HG03432 (cell line): ENCODE results near the gene SLC25A51.
"Not testable (repeated sequence)": the region's sequence is repeated elsewhere in the genome, so short reads cannot be mapped to it uniquely, and the experiment has no call there.

Experiments
- ATAC-seq: cut with Tn5 transposase; IDR thresholded peaks from one replicate; pipeline ENCODE4 v1.9.1; 2021; ENCODE audit warnings: mild to moderate bottlenecking, moderate library complexity; ENCODE audit not compliant: unreplicated experiment

The SLC25A51 gene

DNA sequence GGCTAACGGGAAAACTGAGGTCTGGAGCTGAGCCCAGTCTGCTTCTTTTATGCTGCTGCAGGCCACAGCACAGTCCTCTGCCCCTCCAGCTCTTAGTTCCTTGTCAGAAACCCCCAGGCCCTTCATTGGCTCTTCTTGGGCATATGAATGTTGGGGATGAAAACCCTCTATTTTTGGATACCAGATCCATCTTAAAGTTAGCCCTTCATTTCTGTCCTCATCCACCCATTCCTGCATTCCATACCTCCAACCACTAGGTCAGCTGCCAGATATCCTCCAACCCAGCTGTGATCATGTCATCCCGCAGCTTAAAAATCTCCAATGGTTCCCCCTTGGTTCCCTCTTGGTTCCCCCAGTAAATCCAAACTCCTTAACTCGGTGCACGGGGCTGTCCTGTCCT, 1.8 kb upstream of the SLC25A51 start:
- ATAC-seq: no peak

DNA sequence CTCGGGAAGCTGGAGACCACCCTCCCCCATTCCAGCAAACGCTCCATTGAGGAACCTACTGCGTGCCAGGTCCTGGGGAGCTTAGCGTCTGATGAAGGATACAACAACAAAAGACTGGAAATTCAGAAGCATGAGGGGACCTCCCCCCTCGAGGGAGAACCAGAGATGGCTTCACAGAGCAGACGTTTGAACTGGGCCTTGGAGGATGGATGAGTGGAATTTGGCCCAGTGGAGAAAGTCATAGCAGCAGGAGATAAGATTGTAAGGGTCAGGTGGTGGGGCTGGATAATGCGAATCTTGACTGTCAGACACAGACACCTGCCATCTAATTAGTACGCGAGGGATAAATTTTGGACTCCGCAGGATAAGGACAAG, 1.2 kb upstream of the SLC25A51 start:
- no peak for ATAC-seq

DNA sequence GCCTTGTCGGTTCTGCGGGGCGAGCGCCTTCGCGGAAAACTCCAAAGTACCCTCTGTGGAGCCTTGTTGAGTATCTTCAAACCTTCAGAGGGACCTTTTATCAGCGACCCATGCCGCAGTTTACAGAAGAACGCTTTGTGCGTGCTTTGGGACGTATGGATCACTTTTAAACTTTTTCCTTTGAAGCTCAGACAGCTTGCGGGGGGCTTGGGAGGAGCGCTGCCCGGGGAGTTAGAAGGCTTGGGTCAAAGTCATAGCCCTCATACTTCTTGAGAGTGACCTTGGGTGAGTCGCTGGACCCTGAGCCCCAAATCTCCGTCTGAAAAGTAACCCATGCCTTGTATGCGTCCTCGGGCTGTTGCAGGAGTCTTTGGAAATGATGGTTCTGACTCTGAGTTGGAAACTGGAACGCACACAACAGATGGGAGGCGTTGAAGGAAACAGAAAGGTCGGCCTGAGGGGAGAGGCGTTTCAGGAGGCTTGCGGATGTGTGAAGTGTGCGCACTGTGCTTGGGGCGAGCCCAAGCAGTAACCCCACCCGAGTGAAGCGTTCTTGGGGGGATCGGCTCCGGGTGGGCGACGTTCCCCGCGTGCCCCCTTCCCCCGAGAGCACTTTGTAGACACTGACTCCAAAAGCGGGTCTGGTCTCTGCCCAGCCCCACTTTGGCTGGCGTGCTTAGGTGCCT, 661 bp upstream of the SLC25A51 start:
- ATAC-seq: no peak

DNA sequence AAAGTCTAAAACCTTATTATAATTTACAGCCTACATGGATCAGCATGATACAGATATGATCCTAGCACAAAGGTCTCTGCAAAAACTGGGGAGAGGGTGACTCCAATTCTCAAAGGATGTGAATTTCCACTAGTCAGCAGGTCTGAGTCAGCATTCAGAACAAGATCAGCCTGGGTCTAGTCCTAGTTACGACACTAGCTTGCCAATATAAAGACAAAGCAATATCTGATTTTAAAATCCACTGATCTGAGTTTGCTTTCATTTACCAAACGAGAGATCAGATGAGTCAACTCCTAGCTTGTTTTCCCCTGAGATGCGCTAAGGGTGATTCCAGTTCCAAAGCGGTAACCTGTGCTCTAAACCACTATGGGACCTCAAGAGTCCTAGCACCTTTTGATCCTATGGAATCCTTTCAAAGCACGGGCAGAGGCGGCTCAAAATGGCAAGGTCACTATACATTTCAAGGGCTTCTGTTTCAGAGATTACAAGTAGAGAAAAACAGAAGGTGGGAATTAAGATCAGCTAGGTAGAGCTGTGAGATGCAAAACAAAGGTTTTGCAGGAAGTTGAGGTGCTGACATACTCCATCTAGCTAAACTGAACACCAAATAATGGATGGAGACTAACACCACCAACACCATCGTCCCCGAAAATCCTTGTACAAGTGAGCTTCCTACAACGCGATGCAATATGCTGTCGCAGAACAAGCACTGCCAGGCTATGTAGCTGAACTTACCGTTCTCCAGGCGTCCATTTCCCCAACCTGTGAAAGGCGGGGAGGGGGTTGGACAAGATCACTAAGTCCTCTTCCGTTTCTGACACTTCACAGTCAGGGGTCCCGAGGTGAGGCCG, 906 bp downstream of the SLC25A51 start:
- ATAC-seq: peak; percentile 10

DNA sequence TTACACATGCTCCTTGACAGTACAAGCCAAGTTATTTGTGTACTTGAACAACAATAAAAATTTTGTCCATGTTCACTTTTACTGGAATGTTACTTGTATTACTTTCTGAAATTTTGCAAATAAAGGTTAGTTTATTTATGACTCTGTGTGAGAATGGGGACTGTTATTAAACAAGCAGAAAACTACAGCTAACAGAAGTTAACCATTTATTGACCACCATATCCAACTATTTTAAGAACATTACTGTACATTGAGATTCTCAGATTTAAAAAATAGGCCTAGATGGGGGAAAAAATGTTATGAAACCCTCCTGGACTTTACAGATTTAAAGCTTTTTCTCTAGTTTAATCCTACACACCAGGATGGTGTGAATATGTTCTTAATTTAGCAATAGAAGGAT, 1.8 kb downstream of the SLC25A51 start:
- no peak for ATAC-seq

DNA sequence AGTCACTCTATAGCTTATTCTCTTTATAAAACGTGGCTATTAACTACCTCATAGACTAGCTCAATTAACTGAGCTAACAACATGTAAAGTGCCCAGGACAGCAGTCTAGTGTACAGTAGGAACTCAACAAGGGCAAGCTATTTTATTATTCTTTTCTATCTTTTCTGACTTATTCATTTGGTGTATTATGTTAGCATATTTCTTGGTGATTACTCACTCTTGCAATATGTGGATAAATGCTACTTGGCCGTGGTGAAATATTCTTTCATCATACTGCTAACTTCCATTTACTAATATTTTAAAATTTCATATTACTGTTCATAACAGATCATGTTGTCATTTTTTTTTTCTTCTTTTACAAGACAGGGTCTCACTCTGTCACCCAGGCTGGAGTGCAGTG, 4.9 kb downstream of the SLC25A51 start:
- ATAC-seq: no peak

DNA sequence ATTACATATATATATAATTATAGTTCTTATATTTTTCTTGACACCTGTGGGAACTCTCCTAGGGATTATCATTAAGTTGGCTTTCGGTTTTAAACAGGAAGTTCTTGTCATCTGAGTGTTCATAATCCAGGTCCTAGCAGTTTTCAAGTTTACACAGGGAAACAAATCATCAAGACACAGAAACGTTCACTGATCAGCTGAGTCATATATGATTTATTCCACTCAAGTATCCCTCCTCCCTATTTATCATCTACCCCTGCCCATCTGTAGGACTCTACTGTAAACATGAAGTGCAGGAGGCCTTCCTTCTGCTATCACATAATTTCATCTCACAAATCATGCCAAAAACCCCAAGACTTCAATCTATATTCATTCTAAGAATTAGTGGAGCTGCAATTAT, 6.3 kb downstream of the SLC25A51 start:
- no peak for ATAC-seq

DNA sequence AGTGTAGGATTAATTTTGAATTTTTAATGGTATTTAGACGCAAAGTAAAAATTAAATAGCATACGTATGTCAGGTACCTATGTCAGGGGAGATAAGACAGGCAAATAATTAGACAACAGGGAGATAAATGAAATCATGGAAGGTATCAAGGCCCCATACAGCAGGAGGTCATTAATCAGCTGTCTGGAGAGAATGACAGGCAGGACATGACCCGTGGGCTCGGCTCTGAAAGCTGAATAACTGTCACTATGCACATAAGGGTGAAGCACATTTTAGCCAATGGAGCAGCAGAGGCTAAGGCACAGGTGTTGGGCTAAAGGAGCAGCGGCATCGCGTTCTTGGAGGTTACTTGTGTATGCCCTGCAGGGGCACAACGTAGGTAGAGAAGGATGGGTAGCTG, 11.9 kb downstream of the SLC25A51 start:
- no peak for ATAC-seq

DNA sequence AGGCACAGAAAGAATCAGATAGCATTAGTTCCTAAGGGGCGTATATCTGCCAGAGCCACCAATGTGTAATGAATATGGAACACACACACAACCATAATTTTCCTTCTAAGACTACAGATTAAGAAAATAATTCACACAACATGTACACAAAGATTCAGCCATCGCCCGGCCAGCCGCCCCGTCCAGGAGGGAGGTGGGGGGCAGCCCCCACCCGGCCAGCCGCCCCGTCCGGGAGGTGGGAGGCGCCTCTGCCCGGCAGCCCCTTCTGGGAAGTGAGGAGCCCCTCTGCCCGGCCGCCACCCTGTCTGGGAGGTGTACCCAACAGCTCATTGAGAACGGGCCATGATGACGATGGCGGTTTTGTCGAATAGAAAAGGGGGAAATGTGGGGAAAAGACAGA, 12.9 kb downstream of the SLC25A51 start:
- ATAC-seq: not testable (repeated sequence)

DNA sequence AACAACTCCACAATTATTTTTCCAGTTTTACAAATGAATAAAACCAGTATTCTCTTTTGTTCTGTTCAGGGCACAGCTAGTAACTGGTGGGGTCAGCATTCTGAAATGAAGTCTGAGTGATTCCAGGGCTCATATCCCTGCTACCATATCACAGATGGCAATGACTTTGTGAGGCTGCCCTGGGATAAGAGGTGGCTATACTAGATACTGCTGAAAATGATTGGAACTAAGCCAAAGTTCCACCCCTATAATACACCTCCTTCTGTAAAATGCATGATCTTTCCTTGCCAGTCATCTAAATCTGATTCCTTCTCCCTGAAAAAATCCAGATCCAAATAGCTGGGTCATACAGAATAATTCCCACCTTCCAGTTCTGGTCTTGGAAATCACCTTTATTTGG, 14.4 kb downstream of the SLC25A51 start:
- no peak for ATAC-seq

DNA sequence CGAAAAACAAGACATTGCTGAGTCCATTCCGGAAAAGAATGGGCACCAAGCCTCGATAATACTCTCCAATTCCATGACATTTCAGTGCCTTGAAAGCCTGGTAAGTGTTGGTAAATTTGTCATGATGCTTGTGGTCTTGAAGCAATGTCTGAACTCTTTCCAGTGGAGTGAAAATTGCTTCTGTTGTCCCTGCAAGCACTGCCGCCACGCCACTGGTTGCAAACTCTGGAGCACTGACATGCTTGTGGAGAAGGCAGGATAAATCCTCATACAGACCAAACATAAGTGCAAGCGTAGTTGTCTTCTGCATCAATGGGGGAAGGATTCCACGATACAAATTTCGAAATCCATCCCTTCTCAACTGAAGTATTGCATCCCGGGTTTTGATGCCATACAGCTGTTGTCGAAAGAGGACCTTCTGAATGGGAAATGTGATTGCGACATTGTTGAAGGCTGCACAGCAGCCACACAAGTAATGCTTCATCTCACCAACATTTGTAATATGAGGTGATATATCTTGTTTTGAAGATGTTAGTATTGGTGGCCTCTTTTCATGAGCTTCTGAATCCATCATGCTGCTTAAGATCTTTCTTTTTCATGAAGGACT, 15.8 kb downstream of the SLC25A51 start:
- ATAC-seq: not testable (repeated sequence)

DNA sequence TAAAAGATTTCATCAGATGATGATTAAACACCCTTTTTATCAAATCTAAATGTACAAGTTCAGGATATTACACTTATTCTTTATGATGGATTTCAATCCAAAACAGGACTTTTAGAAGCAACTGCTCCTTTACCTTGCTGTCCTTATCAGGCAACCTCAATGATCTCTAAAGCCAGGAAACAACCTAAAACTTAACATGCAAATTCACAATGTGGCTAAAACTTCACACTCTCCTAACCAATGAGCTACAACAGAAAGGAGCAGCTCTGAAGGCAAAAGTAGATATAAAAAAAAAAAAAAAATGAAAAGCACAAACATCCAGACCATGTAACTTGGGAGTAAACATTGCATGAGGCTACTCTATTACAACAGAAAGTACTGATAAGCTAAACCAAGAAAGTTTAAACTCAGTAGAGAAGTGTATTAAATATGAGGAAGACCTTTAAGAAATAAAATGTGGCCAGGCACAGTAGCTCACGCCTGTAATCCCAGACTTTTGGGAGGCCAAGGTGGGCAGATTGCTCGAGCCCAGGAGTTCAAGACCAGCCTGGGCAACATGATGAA, 22.9 kb downstream of the SLC25A51 start:
- no peak for ATAC-seq

DNA sequence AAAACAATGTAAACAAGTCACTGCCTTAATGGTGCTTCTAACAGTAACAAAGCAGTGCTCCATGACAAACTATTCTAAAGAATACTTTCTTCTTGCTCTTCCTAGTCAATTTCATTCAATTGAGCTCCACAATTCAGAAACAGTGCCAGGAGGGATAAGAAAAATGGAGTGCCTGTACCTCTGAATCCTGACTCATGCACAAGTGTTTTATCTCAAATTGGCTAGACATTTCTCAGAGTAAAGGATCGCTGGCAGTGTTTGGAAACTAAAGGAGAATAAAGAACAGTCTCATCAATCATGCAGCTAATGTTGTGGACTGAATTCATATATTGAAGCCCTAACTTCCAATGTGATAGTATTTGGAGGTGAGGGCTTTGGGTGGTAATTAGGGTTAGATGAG, 27.6 kb downstream of the SLC25A51 start:
- no peak for ATAC-seq

DNA sequence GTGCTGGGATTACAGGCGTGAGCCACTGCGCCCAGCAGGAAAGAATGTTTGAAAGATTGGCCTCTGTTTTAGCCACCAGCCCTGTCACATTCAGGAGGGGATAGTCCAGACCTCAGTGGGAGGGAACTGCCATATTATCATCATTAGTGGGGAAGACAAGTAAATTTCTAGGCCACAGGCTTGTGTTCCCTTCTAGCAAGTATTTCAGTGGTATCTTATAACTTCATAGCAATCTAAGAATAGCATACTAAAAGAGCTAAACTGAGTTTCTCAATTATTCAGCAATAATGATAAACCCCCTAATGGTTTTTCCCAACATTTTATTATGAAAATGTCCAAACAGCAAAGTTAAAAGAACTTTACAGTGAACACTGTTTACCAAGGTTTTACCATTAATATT, 30.0 kb downstream of the SLC25A51 start:
- no peak for ATAC-seq

DNA sequence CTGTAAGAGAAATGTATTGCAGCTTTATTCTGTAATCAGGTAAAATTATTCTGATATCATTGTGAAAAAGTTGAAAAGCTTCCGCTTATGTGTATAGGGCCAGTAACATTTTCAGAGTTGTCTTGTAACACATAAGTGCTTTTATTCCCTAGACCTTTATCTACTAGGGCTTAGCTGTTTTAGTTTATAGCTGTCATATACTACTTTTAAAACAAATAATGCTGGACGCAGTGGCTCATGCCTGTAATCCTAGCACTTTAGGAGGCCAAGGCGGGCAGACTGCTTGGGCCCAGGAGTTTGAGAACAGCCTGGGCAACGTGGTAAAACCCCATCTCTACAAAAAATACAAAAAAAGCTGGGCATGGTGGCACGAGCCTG, 33.1 kb downstream of the SLC25A51 start:
- ATAC-seq: no peak

DNA sequence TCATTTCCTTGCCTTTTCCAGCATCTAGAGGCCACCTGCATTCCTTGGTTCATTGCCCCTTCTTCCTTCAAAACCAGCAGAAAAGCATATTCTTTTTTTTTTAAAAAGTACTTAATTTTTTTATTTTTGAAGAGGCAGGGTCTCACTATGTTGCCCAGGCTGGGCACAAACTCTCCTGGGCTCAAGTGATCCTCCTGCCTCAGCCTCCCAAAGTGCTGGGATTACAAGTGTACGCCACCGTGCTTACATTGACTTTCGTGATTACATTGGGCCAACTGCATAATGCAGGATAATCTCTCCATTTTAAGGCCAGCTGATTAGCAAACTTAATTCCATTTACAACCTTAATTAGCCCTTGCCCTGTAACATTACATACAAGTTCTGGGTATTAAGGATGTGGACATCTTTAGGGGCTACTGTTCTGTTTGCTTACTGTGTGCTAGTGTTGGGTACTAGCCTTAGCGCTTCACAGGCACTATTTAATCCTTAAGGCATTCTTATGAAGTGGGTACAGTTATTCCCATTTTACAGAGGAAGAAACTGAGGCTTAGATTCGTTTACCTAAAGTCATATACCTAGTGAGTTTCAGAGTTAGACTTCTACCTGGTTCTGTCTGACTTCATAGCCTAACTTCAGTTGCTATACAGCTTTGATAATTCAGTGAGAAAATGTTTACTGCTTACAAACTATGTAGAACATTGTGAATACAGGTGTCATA, 33.7 kb downstream of the SLC25A51 start:
- ATAC-seq: no peak

DNA sequence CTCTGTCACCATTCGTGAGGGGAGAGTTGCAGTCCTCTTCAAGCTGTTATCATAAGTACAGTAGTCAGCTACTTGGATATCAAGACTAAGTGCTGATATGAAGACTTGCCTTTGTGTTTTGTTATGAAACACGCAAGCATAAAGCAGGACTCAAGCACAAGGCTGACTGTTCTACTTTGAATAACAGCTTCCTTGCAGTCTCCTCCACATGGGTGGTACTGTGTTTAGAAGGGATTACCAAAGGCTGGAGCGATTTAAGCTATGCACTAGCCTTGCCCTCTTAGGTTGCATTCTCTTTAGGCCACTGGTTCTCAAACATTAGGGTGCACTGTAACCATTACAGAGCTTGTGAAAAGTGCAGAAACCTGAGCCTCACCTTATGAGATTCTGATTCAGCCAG, 41.4 kb downstream of the SLC25A51 start:
- no peak for ATAC-seq

DNA sequence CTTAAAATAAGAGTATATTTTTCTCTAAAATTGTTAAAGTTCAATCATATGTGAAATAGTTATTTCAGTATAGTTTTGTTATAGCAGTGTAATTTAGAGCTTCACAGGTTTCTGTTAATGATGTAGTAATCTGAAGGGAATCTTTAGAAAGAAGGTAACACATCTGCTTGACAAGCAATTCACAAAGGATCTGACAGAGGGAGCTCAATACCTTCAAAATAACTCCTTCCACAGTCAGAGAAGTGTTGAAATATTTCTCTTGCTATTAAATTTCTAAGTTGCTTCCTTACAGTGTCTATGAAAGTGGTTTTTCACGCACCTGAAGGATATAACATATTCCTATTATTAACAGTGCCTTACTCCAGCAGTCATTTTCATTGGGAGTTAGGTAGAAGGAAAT, 44.9 kb downstream of the SLC25A51 start:
- ATAC-seq: no peak

DNA sequence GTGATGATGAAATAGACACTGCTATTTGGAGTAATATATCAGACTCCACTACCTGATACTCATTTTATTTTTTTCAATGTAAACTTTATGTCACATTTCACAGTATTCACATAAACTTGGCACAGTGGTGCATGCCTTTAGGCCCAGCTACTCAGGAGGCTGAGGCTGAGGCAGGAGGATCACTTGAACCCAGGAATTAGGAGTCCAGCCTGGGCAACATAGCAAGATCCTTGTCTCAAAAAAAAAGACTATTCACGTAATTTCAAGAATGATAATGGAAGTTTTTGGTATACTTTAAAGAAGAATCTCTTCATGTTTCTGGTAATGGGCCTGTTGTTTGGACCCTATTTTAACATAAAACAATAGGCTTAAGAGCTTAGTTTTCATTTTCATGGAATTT, 47.4 kb downstream of the SLC25A51 start:
- no peak for ATAC-seq

DNA sequence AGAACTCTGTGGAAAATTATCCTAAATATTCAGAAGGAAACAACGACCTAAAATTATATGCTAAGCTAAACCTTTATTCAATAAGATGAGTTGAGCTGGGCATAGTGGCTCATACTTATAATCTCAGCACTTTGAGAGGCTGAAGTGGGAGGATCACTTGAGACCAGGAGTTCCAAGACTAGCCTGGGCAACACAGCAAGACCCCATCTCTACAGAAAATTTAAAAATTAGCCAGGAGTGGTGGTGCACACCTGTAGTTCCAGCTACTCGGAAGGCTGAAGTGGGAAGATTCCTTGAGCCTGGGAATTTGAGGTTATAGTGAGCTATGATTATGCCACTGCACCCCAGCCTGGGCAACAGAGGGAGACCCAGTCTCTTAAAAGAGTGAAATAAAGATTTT, 51.7 kb downstream of the SLC25A51 start:
- no peak for ATAC-seq

DNA sequence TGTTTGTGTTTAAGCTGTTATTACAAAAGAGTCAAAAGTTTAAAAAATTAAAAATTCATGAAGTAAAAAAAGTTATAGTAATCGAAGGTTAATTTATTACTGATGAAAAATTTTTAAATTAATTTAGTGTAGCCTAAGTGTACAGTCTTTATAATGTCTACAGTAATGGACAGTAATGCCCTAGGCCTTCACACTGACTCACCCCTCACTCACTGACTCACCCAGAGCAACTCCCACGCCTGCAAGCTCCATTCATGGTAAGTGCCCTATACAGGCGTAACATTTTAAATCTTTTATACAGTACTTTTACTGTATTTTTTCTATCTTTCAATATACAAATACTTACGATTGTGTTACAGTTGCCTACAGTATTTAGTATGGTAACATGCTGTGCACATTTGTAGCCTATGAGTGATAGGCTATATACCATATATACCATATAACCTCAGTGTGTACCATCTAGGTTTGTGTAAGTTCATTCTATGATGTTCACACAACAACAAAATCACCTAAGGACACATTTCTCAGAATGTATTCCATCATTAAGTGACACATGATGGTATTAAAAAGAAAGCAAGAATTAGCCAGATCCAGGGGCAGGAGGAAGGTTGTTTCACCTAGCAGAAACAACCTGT, 63.2 kb downstream of the SLC25A51 start:
- ATAC-seq: no peak
